H1 (cell line): ENCODE data around the gene CCDC38. TPM values are rescaled to one million over a fixed set of nuclear protein-coding genes. Genes with fewer than 3 reads are reported as not detected.

ENCODE experiments used
- CHD7 ChIP-seq: fragments of 300-600 bp; sonication (generic); IDR thresholded peaks from 2 replicates; pipeline ENCODE4 v1.7.1; 2012; ENCODE audit warnings: low read length, moderate library complexity, mild to moderate bottlenecking, inconsistent platforms; ENCODE audit not compliant: insufficient replicate concordance
- KDM5A ChIP-seq: fragments of 200-600 bp; IDR thresholded peaks from 2 replicates; pipeline ENCODE4 v1.7.1; 2012; ENCODE audit warnings: mild to moderate bottlenecking, low read length, inconsistent platforms, mixed read lengths
- PHF8 ChIP-seq: fragments of 200-600 bp; sonication (generic); conservative IDR thresholded peaks from 2 replicates; pipeline ENCODE4 v1.7.1; 2012; ENCODE audit warnings: low read depth, mild to moderate bottlenecking, inconsistent platforms, low read length, moderate library complexity
- RAD21 ChIP-seq, 2 experiments: IDR thresholded peaks in 1 of 2; conservative IDR thresholded peaks in 1 of 2; 2 replicates each; pipeline ENCODE4 v1.6.1; 2011; ENCODE audit warnings: low read depth in 2 of 2, low read length in 2 of 2, improper control_type of control experiment in 1 of 2, inconsistent platforms in 1 of 2, mild to moderate bottlenecking in 1 of 2, moderate library complexity in 1 of 2
- SRF ChIP-seq: IDR thresholded peaks from 2 replicates; pipeline ENCODE4 v1.6.1; 2011; ENCODE audit warnings: mild to moderate bottlenecking, low read depth, low read length, moderate library complexity
- TBP ChIP-seq: IDR thresholded peaks from 2 replicates; pipeline ENCODE4 v1.6.1; 2011; ENCODE audit warnings: low read depth, low read length, improper control_type of control experiment
- polyA plus RNA-seq, 7 experiments: library from polyadenylated mRNA; depleted of rRNA in 3 of 7; stranded (reverse) in 5 of 7; unstranded in 2 of 7; fragments of >200 nt in 5 of 7; fragments of 200-250 nt in 2 of 7; gene quantifications; 1 replicate in 5 of 7; 2 replicates in 1 of 7; 4 replicates in 1 of 7; pipeline versions ENCODE4 v1.2.1 to v1.2.3, GENCODE V29; 2011 to 2013; ENCODE audit warnings: missing spikeins in 2 of 7, mixed read lengths in 2 of 7
- total RNA-seq: library from RNA; stranded (reverse); fragmentation: NEBNext Ultra II Directional; extraction: Animal tissue kit (Norgen Biotek cat#: 25700); gene quantifications from 2 replicates; pipeline ENCODE4 v1.2.1, GENCODE V29; 2021

CCDC38 gene
- total and polyA plus RNA-seq, 2 of the 8 experiments (the other 6 are each of a cell fraction or from before 2014, with no cell fraction given) = not detected

- TF ChIP-seq CHD7 (no peak), TBP (no peak), SRF (no peak), PHF8 (no peak), KDM5A (no peak), RAD21 (IDR thresholded peaks at IDR 0.05 in 1 of 2, conservative IDR thresholded peaks at IDR 0.05 in 1 of 2; ENCODE audit: low read depth in 2 of 2, low read length in 2 of 2) (no peak)
Measured at GRCh38 chr12:95908573-95908972, 33.8 kb downstream of the CCDC38 start (continued).
